SHP77 (cell line): ENCODE measurements around the gene METTL24.
"Not testable (repeated sequence)": the region's sequence is repeated elsewhere in the genome, so short reads cannot be mapped to it uniquely, and the experiment has no call there.

Source experiments
- DNase-seq, 2 experiments: peaks; one replicate each; lab custom pipeline; 2025; lab: John Stamatoyannopoulos, UW

METTL24 gene

DNA sequence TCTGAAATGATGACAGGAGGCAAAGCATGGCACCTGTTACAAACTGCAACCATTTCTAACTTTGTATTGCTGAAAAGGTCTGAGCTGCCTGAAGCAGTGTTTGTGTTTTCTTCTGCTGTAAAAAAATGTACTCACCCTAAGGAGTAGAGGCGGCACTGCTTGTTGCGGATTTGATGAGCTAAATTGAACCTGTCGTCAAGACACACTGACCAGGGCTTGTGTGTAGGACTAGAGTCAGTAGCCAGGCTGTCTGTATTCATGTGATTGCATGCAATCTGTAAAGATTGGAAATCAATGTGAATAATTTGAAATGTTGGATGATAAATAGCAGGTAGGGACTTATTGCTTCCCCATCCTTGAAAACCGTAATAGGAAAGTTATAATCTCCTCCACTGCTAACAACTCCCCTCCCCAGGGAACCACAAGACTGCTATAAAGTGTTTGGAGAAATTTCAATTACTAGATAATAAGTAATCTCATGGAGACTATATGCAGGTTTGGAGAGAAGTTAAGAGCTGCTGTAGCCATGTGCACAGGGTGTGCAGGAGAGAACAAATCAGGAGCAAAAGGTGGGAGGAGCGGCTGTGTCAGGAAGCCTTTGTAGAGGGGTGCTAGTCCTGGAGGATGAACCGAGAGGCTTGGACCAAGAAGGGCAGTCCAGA, 42.8 kb downstream of the METTL24 start:
- no peak for DNase-seq

DNA sequence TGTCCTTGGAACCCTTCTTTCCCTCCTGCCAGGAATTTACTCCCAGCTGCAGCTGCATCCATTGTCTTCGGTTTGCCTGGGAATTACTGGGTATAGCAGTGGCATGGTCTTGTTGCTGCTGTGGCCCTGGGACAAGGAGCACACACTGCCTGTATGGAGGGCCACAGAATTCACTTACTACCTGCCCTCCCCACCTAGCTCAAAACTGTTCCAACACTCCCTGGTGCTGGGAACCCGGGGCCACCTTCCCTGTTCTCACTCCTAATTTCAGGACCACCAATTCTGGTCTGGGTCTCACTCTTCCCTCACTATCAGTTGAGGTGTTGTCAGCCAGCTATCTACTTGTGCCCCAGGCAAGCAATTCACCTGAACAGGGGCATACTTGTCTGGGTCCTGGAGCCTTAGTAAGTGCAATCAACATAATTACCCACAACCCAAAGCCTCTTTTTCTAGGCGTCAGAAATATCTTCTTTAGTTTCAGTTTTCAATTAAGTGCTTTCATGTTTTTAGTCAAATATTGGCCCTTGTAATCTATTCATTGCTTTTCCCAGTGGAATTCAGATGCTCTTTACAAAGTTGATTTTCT, 47.2 kb downstream of the METTL24 start:
- no peak for DNase-seq

DNA sequence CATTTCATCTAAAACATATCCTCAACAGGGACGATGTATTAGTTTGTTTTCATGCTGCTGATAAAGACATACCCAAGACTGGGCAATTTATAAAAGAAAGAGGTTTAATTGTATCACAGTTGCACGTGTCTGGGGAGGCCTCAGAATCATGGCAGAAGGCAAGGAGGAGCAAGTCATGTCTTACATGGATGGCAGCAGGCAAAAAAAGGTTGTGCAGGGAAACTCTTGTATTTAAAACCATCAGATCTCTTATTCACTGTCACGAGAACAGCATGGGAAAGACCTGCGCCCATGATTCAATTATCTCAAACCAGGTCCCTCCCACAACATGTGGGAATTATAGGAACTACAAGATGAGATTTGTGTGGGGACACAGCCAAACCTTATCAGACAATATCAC, 48.7 kb downstream of the METTL24 start:
- not testable (repeated sequence) for DNase-seq

DNA sequence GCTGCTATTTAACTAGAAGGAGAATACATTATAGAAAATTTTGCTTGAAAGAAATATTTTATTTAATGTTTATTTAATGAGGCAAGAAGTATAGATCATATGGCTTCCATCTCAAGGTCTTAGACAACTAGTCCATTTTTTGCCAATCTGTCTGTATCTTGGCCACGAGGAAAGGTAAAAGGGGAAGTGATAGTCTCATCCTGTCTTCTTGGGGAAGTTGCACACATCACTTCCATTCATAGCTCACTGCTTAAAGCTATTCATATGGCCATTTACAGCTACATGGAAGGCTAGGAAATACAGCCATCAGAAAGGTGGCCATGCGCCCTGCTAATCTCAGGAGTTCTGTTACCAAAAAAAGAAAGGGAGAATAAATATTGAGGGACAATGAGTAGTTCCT, 50.8 kb downstream of the METTL24 start:
- DNase-seq: no peak

DNA sequence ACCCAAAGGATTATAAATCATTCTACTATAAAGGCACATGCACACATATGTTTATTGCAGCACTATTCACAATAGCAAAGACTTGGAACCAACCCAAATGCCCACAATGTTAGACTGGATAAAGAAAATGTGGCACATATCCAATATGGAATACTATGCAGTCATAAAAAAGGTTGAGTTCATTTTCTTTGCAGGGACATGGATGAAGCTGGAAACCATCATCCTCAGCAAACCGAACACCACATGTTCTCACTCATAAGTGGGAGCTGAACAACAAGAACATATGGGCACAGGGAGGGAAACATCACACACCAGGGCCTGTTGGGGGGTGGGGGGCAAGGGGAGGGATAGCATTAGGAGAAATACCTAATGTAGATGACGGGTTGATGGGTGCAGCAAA, 52.3 kb downstream of the METTL24 start:
- not testable (repeated sequence) for DNase-seq

DNA sequence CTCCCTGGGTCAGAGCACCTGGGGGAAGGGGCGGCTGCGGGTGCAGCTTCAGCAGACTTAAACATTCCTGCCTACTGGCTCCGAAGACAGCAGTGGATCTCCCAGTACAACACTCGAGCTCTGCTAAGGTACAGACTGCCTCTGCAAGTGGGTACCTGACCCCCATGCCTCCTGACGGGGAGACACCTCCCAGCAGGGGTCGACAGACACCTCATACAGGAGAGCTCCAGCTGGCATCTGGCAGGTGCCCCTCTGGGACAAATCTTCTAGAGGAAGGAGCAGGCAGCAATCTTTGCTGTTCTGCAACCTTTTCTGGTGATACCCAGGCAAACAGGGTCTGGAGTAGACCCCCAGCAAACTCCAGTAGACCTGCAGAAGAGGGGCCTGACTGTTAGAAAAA, 54.5 kb downstream of the METTL24 start:
- not testable (repeated sequence) for DNase-seq

DNA sequence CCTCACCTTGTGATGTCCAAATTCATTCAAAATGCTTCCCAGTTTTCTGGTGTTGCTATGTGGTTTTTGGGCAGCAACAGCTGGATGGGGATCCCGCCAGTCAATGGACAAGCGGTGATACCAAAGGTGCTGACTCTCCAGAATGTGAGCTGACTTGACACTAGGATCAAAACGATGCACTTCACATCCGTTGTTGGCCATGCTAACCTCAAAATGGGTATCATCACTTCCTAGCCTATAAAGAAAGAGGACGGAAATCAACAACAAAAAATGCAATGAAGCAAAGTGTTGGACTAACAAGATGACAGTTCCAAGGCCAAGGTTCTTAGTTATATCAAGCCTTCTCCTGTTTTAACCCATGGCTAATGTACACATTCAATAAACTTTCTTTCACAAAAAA, 59.2 kb downstream of the METTL24 start:
- no peak for DNase-seq

DNA sequence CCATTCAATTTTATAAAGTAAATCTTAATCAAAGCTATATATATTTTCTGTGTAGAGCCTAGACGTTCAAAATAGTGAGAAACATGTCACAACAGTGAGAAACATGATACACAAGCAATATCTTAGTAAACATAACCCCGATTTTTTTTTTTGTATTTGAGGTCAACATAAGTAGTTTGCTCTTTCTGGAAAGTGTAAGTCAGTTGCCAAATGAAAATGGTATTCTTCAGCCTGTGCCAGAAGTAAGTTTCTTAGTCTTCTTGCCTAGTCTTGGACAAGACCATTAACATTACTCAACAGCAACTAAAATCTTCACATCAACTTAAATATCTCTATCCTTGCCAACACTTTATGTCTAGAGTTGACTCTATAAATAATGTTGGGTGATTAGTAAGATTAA, 59.7 kb downstream of the METTL24 start:
- no peak for DNase-seq

DNA sequence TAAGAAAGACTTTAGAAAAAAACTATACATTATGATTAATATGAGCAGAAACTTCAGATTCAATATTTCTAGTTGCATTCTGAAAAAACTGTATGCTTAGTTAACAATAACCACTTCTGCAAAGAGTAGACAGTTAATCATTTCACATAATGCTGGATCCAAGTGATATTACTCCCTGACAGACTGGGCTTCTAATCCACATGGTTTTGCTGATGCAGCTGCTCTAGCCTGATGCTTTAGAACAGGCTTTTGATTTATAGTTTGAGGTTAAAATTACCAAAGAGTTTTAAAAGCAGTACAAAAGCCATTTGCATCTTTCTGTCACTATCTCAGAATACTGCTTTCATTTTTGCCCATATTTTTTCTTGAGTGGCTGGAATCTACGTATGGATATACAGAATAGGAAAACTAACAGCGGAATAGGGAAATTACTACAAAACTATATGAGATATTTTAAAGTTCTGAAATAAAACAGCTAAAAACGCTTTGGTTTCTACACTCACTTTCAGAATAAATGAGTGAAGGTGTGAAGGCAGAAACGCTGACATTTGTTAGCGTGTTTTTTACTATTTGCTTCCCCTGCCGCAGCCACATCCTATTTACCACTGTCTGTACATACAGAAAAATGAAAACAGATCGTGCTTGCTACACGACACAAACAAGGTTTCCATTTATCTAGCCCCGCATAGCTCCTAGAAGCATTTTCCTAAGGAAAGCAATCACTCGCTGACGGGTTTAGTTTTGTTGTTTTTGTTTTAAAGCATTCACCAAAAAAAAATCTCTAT, 61.7 kb downstream of the METTL24 start:
- no peak for DNase-seq

DNA sequence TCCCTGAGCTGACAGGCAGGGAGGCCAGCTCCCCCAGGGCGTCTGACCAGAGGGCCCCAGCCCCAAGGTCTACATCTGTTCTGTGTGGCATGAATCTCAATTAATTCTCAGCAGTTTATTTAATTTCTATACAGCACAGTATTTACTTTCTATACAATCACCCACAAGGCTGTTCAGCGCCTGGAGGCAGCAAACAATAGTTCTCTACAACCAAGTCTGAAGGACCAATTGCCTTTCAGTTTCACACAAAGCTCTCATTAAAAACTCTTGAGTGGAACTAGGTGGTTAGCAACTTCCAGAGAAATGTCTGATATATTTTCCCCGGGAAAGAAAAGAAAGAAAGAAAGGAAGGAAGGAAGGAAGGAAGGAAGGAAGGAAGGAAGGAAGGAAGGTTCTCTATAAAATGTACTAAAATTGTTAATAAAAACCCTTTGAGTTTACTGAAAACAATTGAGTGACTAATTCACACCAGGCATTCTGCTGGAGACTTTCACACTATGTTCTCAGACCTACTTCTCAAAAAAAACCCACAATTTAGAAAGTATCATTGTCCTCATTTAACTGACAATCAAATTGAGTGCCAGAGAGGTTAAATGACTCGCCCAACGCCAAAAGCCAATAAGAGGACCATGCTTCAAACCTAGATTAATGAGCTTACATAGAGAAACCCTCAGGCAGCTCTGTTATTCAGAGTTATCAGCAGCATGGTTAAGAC, 62.5 kb downstream of the METTL24 start:
- DNase-seq: no peak

DNA sequence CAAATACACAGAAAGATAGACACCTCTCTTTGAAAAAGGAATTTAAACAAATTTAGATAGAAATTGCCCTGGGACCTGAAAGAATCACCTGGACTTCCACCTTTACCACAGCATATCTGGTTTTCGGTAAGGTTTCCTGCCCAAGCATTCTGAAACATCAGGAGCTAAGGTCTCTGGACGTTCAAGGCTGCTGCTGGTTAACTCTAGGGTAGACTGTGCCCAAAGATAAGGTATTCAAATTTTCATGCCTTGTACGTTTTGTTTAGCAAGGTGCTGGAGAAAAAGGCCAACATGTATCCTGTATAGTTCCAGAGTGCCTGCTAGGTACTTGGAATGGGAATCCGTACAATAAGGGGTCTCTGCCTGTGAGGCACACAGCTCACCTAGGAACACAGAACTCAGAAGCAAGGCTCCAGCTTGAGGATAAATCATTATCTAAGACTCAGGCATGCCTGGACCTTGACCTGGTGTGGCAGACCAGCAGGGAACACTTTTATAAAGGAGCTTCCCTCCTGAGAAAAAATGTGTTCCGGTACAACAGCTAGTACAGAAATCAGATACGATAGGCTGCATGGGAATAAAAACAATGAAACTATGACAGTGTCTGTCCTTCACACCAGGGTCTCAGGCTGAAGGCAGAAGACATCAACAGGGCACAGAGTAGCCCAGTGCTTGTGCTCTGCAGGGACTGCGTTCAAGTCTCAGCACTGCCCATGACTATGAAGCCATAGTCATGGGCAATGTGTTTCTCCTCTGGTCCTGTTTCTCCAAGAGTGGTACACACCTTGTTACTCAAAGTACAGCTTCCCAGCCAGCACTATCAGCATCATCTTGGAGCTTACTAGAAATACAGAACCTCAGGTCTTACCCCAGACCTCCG, 70.4 kb downstream of the METTL24 start:
- DNase-seq: no peak

DNA sequence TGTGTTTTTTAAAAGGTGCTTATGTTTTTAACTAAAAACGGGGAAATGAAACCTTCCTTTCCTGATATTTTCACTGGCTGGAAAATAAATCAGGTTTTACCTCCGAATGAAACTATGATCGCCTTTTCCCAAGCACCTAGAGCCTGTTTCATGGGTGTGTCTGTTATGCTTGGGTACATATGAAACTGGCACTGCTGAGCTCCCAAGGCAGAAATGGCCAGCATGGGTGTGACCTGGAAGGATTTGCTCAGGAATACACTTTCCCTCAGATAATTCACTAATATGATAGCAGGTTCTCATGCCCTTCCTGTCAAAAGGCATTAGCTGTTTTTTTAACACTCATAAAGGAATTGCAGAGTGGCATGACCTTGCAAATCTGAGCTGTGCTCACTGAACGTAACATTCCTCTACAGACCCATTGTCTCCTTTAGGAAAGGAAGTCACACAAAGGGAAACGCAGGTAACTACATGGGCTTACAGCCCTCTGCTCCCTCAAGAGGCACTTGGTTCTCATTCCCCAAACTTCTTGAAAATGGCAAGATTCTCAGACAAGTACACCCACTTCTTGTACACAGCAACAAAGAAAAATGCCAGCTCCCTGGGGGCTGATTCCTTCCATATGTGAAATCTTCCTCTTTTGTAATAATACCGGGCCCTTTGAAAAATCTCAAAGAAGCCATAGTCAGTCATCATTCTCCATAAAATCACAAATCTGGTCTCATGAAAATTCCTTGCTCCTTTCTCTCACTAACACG, 72.7 kb downstream of the METTL24 start:
- DNase-seq: no peak

DNA sequence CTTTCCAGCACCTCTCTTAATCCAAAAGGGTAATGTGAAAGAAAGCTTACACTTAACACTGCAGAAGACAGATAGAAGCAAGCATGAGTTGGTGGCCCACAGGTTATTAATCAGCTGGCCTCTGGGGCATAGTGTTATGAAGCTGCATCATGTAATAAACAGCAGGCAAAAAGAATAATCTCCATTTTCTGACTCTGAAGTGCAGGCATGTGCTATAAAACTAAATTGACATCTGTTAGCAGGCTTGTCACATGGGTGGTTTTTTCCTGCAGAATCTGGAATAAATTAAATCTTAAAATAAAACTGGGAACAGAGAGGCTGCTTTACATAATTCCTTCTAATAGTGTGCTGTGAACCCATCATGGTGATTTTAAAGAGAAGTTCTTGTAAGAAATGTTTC, 73.3 kb downstream of the METTL24 start:
- DNase-seq: no peak

DNA sequence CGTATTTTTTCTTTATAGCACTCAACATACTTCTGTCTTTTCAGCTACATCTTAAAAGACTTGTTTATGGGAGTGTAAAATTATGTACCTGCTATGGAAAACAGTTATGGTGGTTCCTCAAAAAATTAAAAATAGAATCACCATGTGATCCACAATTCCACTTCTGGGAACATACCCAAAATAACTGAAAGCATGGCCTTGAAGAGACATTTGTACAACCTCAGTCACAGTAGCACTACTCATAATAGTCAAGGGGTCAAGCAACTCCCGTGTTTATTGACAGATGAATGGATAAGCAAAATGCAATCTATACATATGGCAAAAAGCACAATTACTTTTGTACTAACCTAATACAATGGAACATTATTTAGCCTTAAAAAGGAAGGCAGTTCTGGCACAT, 74.5 kb downstream of the METTL24 start:
- DNase-seq: no peak

DNA sequence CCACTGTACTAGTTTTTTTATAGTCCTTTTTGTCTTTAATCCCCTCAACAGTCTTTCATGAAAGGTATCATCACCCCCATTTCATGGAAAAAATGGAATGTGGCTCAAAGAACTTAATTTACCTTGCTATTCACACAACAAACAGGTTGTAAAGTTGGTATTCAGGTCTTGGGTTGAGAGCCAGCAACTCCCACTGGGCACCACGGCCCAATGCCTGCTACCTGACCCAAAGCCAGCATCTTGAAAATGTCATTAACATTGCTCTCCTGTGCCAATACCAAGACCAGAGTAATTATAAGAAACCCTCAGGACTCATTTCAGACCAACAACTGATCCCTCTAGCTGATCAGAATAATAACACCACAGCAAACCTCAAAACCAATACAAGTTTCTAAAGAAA, 75.7 kb downstream of the METTL24 start:
- no peak for DNase-seq

DNA sequence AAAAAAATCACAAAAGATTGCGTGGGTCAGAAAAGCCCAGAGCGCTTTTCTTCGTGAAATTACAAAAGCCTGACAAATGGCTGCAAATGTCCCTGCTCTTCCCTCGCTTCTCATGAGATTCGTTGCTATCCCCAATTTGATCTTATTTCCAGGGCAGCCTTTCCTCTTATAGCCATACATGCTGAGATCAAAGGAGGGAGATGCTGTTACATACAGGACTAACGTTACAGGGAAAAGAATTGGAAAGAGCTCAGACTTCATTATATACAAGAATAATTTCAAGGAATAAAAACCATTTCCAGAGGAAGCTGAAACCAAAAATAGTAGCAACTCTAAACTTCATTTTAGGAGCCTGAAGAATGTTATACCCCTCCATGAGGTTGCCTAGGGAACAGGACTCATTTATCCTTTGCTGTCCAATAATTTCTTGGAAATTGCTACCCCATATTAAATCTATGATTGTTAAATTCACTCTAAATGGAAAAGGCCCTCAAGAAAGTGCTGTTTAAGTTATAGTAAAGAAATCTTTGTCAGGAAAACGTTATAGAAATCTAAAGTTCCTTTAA, 81.0 kb downstream of the METTL24 start:
- DNase-seq: no peak

DNA sequence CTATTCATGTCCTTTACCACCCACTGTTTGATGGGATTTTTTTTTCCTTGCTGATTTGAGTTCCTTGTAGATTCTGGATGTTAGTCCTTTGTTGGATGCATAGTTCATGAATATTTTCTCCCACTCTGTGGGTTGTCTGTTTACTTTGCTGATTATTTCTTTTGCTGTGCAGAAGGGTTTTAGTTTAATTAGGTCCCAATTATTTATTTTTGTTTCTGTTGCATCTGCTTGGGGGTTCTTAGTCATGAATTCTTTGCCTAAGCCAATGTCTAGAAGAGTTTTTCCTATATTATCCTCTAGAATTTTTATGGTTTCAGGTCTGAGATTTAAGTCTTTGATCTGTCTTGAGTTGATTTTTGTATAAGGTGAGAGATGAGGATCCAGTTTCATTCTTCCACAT, 85.4 kb downstream of the METTL24 start:
- DNase-seq: not testable (repeated sequence)

DNA sequence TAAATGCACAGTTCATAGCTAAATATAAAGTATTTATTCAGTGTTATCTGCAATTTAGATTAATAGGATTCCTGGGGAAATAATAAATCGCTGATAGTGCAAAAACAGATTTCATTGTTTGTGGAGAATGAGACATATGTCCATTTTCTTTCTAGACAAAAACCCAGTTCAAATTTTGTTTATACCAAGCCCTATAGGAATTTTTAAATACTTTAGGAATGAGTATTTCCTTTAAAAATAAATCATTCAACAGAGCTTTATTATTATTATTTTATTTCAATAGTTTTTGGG, 86.5 kb downstream of the METTL24 start:
- DNase-seq: no peak

DNA sequence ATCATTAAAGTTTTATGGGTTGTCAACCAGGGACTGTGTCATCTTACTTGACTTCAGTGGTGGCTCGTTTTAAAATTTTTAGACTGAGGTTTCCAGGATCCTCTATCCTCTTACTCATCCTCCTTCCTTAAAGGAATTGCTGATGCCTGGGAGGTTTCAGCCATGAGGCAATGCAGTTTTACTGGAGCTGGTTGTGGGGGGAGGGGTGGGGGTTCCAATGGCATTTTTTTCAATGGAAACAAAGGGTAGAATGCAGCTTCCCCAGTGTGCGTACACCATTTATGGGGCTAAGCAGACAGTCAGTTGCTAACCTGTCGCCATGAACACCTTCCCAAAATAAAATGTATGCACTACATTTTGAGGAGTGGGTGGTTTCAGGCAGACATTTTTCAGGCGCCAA, 88.0 kb downstream of the METTL24 start:
- DNase-seq: no peak

DNA sequence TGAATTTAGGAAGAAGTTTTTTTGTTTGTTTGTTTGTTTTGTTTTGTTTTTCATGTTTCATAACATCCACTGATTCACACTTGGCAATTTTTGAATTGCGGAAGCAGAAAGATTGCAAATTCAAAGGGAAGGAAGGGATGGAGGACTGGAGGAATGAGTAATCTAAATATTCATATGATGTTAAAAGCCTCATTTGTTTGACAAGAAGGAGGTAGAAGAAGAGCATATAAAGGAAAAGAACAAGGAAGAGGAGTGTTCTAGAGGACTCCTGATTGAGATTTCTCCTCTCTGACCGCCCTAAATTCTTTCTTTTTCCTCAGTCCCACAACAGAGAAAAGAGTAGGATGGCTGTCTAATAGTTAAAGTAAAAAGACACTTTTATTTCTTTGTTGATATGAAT, 88.5 kb downstream of the METTL24 start:
- DNase-seq: no peak

DNA sequence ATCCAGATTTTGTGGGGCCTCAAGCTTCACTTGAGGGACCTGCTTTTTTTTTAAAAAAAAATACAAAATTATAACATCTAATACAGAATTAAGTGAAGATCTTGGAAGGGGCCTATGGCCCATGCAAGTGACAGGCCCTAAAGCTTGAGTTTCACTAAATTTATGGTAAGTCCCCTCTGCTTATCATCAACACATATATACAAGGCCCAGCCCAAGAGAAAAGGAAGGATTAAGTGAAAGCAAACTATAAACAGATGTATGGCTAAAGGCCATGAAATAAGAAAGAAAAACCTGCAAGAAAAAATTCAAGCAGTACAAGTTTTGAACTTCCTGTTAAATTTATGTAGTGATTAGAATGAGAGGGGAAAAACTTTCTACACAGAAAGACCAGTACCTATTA, 91.2 kb downstream of the METTL24 start:
- no peak for DNase-seq
